Nephron progenitor cell (in vitro differentiated cells): Measurements from ENCODE around the gene NLRC3.
"Not testable (repeated sequence)": the region's sequence is repeated elsewhere in the genome, so short reads cannot be mapped to it uniquely, and the experiment has no call there.

Experiments used
- DNase-seq: peaks from one replicate; pipeline ENCODE4 v3.0.0; 2021
- H3K27ac Mint-ChIP-seq: 2 replicates; pipeline ENCODE4 v1.8.0; 2021; ENCODE audit warnings: mild to moderate bottlenecking, moderate library complexity, mixed read lengths
- H3K27me3 Mint-ChIP-seq: 2 replicates; pipeline ENCODE4 v1.8.0; 2021; ENCODE audit warnings: mild to moderate bottlenecking, low read depth, mixed read lengths; ENCODE audit not compliant: poor library complexity
- H3K36me3 Mint-ChIP-seq: 2 replicates; pipeline ENCODE4 v1.8.0; 2021; ENCODE audit warnings: low read depth, mixed read lengths
- H3K4me1 Mint-ChIP-seq: 2 replicates; pipeline ENCODE4 v1.8.0; 2021; ENCODE audit warnings: mixed read lengths
- H3K4me3 Mint-ChIP-seq: 2 replicates; pipeline ENCODE4 v1.8.0; 2021; ENCODE audit warnings: mild to moderate bottlenecking, moderate library complexity, mixed read lengths
- H3K9me3 Mint-ChIP-seq: 2 replicates; pipeline ENCODE4 v1.8.0; 2021; ENCODE audit warnings: mild to moderate bottlenecking, moderate library complexity, mixed read lengths
- TF ChIP-seq, protein P1 (sequence below): fragments of 200-600 bp; sonication (generic); IDR thresholded peaks from 2 replicates; pipeline ENCODE4 v1.5.0; 2021; ENCODE audit warnings: antibody characterized with exemption

Gene NLRC3

DNA sequence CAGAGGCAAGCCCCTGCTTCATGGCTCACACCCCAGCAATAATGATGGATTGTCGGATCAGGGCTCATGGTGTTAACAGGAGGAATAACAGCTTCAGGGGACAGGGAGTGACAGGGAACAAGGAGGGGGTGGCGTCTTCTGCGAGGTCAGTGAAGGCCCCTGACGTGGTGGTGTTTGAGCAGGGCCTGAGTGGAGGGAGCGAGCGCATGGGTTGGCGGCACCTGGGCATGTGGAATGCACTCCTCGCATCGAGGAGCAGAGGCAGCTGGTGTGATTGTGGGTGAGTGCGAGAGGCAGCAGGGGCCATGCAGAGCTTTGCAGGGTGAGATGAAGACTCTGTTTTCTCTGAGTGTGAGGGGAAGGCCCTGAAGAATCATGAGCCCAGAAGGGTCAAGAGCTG is 43.1 kb downstream of the NLRC3 start:
- Mint-ChIP-seq H3K36me3 (peaks cover 72% of the 10 kb centered on the region), H3K4me1 (peaks cover 6% of the 10 kb centered on the region), H3K27ac (peak overlapping the region; percentile 70), H3K9me3 (peaks cover 2% of the 10 kb centered on the region), H3K27me3 (no peaks in the 10 kb centered on the region), H3K4me3 (no peak overlapping the region)
- DNase-seq = no peak
- TF ChIP-seq, protein P1, sequence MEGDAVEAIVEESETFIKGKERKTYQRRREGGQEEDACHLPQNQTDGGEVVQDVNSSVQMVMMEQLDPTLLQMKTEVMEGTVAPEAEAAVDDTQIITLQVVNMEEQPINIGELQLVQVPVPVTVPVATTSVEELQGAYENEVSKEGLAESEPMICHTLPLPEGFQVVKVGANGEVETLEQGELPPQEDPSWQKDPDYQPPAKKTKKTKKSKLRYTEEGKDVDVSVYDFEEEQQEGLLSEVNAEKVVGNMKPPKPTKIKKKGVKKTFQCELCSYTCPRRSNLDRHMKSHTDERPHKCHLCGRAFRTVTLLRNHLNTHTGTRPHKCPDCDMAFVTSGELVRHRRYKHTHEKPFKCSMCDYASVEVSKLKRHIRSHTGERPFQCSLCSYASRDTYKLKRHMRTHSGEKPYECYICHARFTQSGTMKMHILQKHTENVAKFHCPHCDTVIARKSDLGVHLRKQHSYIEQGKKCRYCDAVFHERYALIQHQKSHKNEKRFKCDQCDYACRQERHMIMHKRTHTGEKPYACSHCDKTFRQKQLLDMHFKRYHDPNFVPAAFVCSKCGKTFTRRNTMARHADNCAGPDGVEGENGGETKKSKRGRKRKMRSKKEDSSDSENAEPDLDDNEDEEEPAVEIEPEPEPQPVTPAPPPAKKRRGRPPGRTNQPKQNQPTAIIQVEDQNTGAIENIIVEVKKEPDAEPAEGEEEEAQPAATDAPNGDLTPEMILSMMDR = no peak

DNA sequence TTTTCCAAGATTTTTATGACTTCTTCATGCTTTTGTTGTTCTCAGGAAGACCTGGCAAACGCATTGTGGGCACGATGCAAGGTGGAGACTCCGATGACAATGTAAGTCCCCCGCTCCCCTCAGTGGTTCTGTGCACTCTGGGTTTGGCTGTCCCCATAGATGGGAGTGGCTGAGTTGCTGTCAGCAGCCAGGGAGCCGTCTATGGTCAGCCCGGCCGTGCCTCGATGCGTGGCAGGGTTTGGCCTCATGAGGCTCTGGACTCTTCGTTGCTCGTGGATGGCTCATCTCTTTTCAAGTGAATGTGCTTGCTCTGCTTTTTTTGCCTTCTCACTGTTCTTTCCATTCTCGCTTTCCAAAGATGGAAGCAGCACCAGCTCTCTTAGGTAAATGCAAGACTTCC is 44.5 kb downstream of the NLRC3 start:
- peaks cover 14% of the 10 kb centered on the region for H3K9me3 Mint-ChIP-seq
- DNase-seq = no peak
- H3K36me3 Mint-ChIP-seq = peaks cover 86% of the 10 kb centered on the region
- peaks cover 6% of the 10 kb centered on the region for H3K4me1 Mint-ChIP-seq
- H3K4me3 Mint-ChIP-seq = no peak overlapping the region
- peak overlapping the region; percentile 79 for H3K27ac Mint-ChIP-seq
- H3K27me3 Mint-ChIP-seq = no peaks in the 10 kb centered on the region
- TF ChIP-seq, protein P1 = no peak

DNA sequence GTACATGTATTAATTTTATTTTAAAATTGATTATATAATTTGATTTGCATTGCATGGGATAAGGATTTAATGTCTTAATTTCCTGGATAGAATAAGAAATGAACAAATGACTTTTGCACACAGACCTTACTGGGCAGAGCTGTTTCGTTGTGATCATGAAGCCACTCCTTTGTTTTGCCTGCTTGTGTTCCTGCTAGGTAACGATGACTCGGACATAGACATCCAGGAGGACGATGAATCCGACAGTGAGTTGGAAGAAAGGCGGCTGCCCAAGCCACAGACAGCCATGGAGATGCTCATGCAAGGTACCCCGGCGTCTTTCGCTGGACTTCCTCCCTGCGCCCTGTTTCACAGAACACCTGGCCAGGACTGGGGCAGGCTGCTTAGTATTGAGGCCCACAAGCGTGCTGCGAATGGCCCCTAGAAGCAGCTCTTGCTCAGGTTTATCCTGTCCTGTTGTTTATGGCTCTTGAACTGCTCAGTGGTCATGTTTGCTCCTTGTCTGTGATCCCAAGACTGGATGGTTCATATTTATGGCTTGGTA is 46.8 kb downstream of the NLRC3 start:
- peaks cover 6% of the 10 kb centered on the region for H3K4me1 Mint-ChIP-seq
- no peaks in the 10 kb centered on the region for H3K27me3 Mint-ChIP-seq
- TF ChIP-seq, protein P1 = no peak
- H3K36me3 Mint-ChIP-seq = peaks cover 91% of the 10 kb centered on the region
- H3K27ac Mint-ChIP-seq = no peak overlapping the region
- DNase-seq = no peak
- H3K9me3 Mint-ChIP-seq = peaks cover 24% of the 10 kb centered on the region
- H3K4me3 Mint-ChIP-seq = no peak overlapping the region

DNA sequence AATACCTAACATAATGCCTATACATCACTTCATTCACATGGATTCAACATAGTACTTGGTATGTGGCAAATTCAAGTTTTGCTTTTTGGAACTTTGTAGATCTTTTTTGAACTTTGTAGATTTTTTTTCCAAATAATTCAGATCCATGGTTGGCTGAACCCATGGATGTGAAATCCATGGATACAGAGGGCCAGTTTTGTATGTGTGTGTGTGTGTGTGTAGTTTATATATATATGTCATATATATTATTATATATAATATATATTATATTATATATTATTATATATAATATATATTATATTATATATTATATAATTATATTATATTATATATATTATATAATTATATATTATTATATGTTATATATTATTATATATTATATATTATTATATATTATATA is 48.0 kb downstream of the NLRC3 start:
- H3K9me3 Mint-ChIP-seq = peaks cover 24% of the 10 kb centered on the region
- DNase-seq = no peak
- TF ChIP-seq, protein P1 = no peak
- H3K27ac Mint-ChIP-seq = peak overlapping the region; percentile 64
- H3K4me3 Mint-ChIP-seq = no peak overlapping the region
- H3K4me1 Mint-ChIP-seq = peaks cover 4% of the 10 kb centered on the region
- H3K36me3 Mint-ChIP-seq = peaks cover 90% of the 10 kb centered on the region
- no peaks in the 10 kb centered on the region for H3K27me3 Mint-ChIP-seq

DNA sequence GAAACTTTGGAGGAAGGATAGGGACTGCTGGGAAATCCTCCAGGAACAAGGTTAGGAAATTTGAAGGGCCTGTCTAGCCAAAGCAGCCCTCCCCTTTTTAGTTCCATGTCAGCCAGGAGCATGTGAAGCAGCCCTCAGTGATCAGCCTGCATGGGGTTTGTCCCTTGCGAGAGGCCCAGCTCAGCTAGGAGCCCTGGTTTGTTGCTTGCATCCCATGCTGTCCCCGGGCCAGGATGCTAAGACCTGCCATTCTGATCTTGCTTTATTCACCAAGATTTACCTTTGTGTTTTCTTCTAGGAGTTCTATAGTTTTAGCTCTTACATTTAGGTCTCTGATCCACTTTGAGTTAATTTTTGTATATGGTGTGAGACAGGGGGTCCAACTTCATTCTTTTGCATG is 48.8 kb downstream of the NLRC3 start:
- TF ChIP-seq, protein P1 = no peak
- peaks cover 89% of the 10 kb centered on the region for H3K36me3 Mint-ChIP-seq
- H3K4me1 Mint-ChIP-seq = no peaks in the 10 kb centered on the region
- no peak for DNase-seq
- H3K27me3 Mint-ChIP-seq = no peaks in the 10 kb centered on the region
- peaks cover 24% of the 10 kb centered on the region for H3K9me3 Mint-ChIP-seq
- no peak overlapping the region for H3K27ac Mint-ChIP-seq
- no peak overlapping the region for H3K4me3 Mint-ChIP-seq

DNA sequence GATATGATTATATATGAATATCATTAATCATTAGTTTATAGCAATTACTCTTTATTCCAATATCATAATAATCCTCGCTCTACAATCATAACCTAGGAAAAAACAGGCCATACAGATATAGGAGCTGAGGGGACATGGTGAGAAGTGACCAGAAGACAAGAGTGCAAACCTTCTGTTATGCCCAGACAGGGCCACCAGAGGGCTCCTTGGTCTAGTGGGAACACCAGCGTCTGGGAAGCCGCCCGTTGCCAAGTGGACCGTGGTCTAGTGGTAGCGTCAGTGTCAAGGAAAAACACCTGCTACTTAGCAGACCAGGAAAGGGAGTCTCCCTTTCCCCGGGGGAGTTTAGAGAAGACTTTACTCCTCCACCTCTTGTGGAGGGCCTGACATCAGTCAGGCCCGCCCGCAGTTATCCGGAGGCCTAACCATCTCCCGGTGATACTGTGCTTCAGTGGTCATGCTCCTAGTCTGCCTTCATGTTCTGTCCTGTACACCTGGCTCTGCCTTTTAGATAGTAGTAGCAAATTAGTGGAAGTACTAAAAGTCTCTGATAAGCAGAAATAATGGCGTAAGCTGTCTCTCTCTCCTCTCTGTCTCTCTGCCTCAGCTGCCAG is 49.9 kb downstream of the NLRC3 start:
- Mint-ChIP-seq H3K36me3 (peaks cover 91% of the 10 kb centered on the region), H3K9me3 (peaks cover 24% of the 10 kb centered on the region)
- H3K27ac Mint-ChIP-seq, H3K27me3 Mint-ChIP-seq, H3K4me3 Mint-ChIP-seq, H3K4me1 Mint-ChIP-seq: not testable (repeated sequence)
- DNase-seq = peak; percentile 49
